ENCODE data around the gene HYI. TPM values are rescaled to one million over a fixed set of nuclear protein-coding genes. Genes with fewer than 3 reads are reported as not detected.
"Not testable (repeated sequence)": the region's sequence is repeated elsewhere in the genome, so short reads cannot be mapped to it uniquely, and the experiment has no call there.

HYI gene
- polyA plus RNA-seq, 1 experiment, result 59.4 TPM

- no peaks in the 10 kb centered on the region for H3K36me3 ChIP-seq (ENCODE audit: control insufficient read depth, insufficient read depth, low read length)
- no peak for TF ChIP-seq CTCF (IDR thresholded peaks at IDR 0.05; ENCODE audit: insufficient read depth, low read depth, low read length)
- no peak overlapping the region for H3K4me3 ChIP-seq (ENCODE audit: low read depth, low read length)
- POLR2A ChIA-PET, result no interaction called here
- H3K27me3 ChIP-seq (ENCODE audit: control insufficient read depth, insufficient read depth, low read length), result no peaks in the 10 kb centered on the region
- DNase-seq (ENCODE audit: low read depth), result no peak
- CTCF ChIA-PET, result no interaction called here
Observed at GRCh38 chr1:43481491-43481890, 27.8 kb upstream of the HYI start.

GRCh38 chr1:43479414-43479813 lies 25.7 kb upstream of the HYI start:
- no peaks in the 10 kb centered on the region for H3K36me3 ChIP-seq (ENCODE audit: control insufficient read depth, insufficient read depth, low read length)
- CTCF ChIA-PET, result no interaction called here
- no peak for DNase-seq (ENCODE audit: low read depth)

GRCh38 chr1:43477716-43478115 lies 24.0 kb upstream of the HYI start:
- no peak for TF ChIP-seq CTCF (IDR thresholded peaks at IDR 0.05; ENCODE audit: insufficient read depth, low read depth, low read length)
- Histone ChIP-seq H3K4me3 (ENCODE audit: low read depth, low read length) (no peak overlapping the region), H3K36me3 (ENCODE audit: control insufficient read depth, insufficient read depth, low read length) (no peaks in the 10 kb centered on the region), H3K27me3 (ENCODE audit: control insufficient read depth, insufficient read depth, low read length) (no peaks in the 10 kb centered on the region)
- ChIA-PET POLR2A (no interaction called here), CTCF (no interaction called here)
- no peak for DNase-seq (ENCODE audit: low read depth)

More at GRCh38 chr1:43479414-43479813, 25.7 kb upstream of the HYI start:
- POLR2A ChIA-PET, result no interaction called here
- no peaks in the 10 kb centered on the region for H3K27me3 ChIP-seq (ENCODE audit: control insufficient read depth, insufficient read depth, low read length)
- H3K4me3 ChIP-seq (ENCODE audit: low read depth, low read length), result no peak overlapping the region
- TF ChIP-seq CTCF (IDR thresholded peaks at IDR 0.05; ENCODE audit: insufficient read depth, low read depth, low read length), result no peak

GRCh38 chr1:43475611-43476401 lies 22.1 kb upstream of the HYI start:
- H3K36me3 ChIP-seq (ENCODE audit: control insufficient read depth, insufficient read depth, low read length); H3K4me3 ChIP-seq (ENCODE audit: low read depth, low read length); POLR2A ChIA-PET; DNase-seq (ENCODE audit: low read depth); H3K27me3 ChIP-seq (ENCODE audit: control insufficient read depth, insufficient read depth, low read length): not testable (repeated sequence)
- CTCF ChIA-PET, result interaction anchor here (0.7 to 1.0 kb wide), 3 partner anchors 54 to 561 kb away, joined by 3 read pairs; no protein-coding TSS in a partner anchor

- no peak for DNase-seq (ENCODE audit: low read depth)
- ChIA-PET POLR2A (interaction anchor here (0.7 kb wide), 1 partner anchor 1137 kb away, joined by 9 read pairs; no protein-coding TSS in a partner anchor), CTCF (interaction anchor here (1.0 kb wide), 1 partner anchor 10 kb away, joined by 4 read pairs; no protein-coding TSS in a partner anchor)
- no peak overlapping the region for H3K4me3 ChIP-seq (ENCODE audit: low read depth, low read length)
- TF ChIP-seq CTCF (IDR thresholded peaks at IDR 0.05; ENCODE audit: insufficient read depth, low read depth, low read length), result no peak
- no peaks in the 10 kb centered on the region for H3K36me3 ChIP-seq (ENCODE audit: control insufficient read depth, insufficient read depth, low read length)
- H3K27me3 ChIP-seq (ENCODE audit: control insufficient read depth, insufficient read depth, low read length), result no peaks in the 10 kb centered on the region
Observed at GRCh38 chr1:43473463-43473862, 19.7 kb upstream of the HYI start.

- POLR2A ChIA-PET, result interaction anchor here (1.5 kb wide), 1 partner anchor 178 kb away, joined by 3 read pairs; the partner anchor contains the start of gene KDM4A
- DNase-seq (ENCODE audit: low read depth), result peak; percentile 88
- CTCF ChIA-PET, result interaction anchor here (0.6 to 1.0 kb wide), 2 partner anchors 9 to 189 kb away, joined by 3 to 4 read pairs; no protein-coding TSS in a partner anchor
Observed at GRCh38 chr1:43472463-43473151, 18.9 kb upstream of the HYI start.

More at GRCh38 chr1:43472463-43473151, 18.9 kb upstream of the HYI start:
- not testable (repeated sequence) for H3K36me3 ChIP-seq (ENCODE audit: control insufficient read depth, insufficient read depth, low read length); H3K4me3 ChIP-seq (ENCODE audit: low read depth, low read length); H3K27me3 ChIP-seq (ENCODE audit: control insufficient read depth, insufficient read depth, low read length)

Data from BJ (cell line).